A172 (cell line): ENCODE results near the gene AMY1B. TPM values are rescaled to one million over a fixed set of nuclear protein-coding genes. Genes with fewer than 3 reads are reported as not detected.
"Not testable (repeated sequence)": the region's sequence is repeated elsewhere in the genome, so short reads cannot be mapped to it uniquely, and the experiment has no call there.

Source experiments
- DNase-seq: peaks from one replicate; pipeline ENCODE4 v3.0.0-alpha.2; 2015; ENCODE audit warnings: low spot score
- total RNA-seq: library from RNA; depleted of rRNA; stranded (reverse); fragments of >200 nt; shearing (Covaris generic); gene quantifications from 2 replicates; pipeline ENCODE4 v1.2.3, GENCODE V29; 2014; rRNA removed

AMY1B gene
- not detected in 2 replicates for total RNA-seq

DNA sequence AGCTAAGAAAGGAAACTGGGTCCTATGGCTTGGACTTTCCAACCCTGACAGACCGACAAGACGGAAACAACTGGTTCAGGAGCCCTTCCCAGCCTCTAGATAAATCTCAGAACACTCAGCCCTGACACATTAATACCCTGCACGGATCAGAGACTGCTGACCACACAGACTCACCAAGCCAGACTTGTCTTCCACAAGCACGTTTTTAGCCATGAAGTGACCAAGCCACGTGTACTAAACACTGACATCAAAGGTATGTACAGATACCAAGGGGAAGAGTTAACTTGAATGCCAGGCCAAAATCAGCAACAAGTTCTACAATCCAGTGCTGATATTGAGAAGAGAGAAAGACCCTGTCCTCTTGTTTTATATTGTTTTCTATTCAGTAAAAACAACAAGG, at the start of gene AMY1B:
AMY1B (minus strand) TSS at position 101 of the 400 bp plus-strand sequence. CDS start 571 bp downstream, outside the sequence.
- DNase-seq: not testable (repeated sequence)

DNA sequence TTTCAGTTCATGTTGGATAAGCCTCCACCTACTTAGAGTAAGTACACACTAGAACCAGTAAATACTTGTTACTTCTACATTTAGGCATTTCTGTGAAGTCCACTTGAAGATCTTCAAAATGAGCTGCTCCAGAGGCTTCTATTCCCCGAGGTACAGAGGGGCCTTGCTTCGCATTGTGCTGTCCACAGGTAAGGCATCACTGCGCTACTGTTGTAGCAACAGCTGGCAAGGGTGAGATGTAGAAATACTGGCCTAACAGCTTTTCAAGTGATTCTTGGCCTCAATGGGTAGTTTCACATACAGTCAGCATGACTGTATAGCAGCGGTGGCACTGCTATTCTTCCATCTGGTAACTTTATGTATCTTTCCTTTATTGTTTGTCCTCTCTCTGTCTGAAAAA, 49.0 kb upstream of the AMY1B start:
- DNase-seq: not testable (repeated sequence)

DNA sequence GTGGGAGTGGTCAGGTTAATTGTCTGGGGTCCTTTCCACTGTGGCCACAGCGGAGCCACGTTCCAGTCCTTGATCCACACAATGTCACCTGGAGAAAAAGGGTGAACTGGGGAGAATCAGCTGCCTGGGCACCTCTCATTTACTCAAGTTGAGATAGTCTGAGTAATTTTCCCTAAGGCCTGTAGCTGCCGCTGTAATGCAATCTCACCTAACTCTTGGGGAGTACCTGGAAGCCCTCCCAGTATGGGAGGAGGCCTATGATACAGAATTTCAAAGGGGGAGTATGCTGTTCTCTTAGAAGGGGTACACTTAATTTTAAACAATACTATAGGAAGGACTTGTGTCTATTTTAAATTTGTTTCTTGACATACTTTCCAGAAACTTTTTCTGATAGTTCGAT, 48.4 kb upstream of the AMY1B start:
- DNase-seq: not testable (repeated sequence)

DNA sequence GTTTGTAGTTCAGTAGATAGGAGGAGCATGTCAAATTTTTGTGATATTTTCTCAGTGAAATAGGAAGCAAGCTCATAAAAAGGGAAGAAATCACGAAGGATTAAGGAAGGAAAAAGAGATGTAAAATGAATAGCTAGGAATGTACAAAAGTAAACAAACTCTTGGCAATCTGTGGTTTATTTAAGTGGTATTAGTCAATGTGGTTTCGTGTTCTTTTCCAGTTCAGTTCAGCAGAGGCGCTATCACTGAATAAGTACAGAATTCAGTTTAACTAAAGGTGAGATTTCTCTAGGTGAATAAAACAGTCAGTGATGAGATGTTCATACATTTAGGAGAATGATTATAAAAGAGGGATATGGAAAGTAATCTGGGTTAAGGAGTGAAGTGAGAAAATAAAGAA, 42.0 kb upstream of the AMY1B start:
- not testable (repeated sequence) for DNase-seq

DNA sequence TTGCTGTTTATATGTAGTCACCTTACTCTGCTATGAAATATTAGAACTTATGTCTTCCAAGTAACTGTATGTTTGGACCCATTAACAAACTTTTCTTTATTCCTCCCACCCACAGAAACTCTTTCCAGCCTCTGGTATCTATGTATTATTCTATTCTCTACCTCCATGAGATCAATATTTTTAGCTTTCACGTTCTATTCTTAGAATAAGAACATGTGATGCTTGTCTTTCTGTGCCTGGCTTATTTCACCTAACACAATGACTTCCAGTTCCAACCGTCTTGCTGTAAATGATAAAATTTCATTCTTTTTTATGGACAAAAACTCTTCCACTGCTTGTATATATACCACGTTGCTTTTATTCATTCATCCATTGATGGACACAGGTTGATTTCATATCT, 39.3 kb upstream of the AMY1B start:
- DNase-seq: not testable (repeated sequence)

DNA sequence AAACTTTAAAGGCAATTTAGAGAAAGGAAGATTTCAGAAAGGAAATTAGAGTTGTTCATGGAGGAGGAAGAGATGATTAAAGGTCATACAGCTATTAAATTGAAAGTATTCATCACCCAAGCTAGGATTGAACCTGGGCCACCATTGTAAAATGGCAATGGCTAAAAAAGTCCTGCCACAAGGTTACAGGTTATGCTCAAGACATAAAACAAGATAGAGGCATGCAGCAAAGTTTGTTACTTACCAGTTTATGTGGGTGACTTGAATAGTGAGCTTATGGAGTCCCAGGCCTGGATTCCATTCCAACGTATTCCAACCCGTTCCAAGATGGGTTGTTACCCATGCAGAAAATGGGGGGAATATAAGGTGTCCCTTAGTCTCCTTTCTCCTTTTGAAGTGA, 25.5 kb upstream of the AMY1B start:
- DNase-seq: not testable (repeated sequence)

DNA sequence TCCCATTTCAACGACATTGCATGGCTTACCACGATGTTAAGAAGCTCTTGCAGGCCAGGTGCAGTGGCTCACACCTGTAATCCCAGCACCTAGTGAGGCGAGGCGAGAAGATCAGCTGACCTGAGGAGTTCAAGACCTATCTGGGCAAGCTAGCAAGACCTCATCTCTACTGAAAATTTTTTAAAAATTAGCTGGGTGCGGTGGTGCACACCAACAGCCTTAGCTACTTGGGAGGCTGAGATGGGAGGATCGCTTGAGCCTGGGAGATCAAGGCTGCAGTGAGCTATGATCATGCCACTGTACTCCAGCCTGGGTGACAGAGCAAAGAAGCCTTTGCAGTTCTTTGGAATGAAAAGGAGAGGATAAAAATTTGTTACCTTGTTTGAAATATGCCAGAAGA, 21.4 kb upstream of the AMY1B start:
- DNase-seq: not testable (repeated sequence)

DNA sequence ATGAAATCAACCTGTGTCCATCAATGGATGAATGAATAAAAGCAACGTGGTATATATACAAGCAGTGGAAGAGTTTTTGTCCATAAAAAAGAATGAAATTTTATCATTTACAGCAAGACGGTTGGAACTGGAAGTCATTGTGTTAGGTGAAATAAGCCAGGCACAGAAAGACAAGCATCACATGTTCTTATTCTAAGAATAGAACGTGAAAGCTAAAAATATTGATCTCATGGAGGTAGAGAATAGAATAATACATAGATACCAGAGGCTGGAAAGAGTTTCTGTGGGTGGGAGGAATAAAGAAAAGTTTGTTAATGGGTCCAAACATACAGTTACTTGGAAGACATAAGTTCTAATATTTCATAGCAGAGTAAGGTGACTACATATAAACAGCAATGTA, 14.4 kb upstream of the AMY1B start:
- not testable (repeated sequence) for DNase-seq

DNA sequence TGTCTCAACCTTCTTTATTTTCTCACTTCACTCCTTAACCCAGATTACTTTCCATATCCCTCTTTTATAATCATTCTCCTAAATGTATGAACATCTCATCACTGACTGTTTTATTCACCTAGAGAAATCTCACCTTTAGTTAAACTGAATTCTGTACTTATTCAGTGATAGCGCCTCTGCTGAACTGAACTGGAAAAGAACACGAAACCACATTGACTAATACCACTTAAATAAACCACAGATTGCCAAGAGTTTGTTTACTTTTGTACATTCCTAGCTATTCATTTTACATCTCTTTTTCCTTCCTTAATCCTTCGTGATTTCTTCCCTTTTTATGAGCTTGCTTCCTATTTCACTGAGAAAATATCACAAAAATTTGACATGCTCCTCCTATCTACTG, 11.7 kb upstream of the AMY1B start:
- DNase-seq: not testable (repeated sequence)

DNA sequence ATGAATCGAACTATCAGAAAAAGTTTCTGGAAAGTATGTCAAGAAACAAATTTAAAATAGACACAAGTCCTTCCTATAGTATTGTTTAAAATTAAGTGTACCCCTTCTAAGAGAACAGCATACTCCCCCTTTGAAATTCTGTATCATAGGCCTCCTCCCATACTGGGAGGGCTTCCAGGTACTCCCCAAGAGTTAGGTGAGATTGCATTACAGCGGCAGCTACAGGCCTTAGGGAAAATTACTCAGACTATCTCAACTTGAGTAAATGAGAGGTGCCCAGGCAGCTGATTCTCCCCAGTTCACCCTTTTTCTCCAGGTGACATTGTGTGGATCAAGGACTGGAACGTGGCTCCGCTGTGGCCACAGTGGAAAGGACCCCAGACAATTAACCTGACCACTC, 5.2 kb upstream of the AMY1B start:
- DNase-seq: not testable (repeated sequence)

DNA sequence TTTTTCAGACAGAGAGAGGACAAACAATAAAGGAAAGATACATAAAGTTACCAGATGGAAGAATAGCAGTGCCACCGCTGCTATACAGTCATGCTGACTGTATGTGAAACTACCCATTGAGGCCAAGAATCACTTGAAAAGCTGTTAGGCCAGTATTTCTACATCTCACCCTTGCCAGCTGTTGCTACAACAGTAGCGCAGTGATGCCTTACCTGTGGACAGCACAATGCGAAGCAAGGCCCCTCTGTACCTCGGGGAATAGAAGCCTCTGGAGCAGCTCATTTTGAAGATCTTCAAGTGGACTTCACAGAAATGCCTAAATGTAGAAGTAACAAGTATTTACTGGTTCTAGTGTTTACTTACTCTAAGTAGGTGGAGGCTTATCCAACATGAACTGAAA, 4.7 kb upstream of the AMY1B start:
- DNase-seq: not testable (repeated sequence)

DNA sequence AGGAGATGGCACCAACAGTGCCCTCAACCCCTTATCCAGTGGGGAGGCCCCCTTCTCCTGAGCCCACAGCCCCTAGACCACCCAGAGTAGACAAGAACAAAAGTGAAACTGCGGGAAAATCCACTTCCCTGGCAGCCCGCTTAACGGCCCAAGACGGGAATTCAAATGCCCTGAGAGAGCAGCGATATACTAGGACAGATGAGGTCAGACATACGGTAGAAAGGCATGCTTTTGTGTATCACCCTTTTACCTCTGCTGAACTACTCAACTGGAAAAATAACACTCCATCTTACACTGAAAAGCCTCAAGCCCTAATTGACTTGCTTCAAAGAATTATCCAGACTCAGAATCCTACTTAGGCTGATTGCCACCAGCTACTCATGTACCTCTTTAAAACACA, 1.4 kb upstream of the AMY1B start:
- not testable (repeated sequence) for DNase-seq

DNA sequence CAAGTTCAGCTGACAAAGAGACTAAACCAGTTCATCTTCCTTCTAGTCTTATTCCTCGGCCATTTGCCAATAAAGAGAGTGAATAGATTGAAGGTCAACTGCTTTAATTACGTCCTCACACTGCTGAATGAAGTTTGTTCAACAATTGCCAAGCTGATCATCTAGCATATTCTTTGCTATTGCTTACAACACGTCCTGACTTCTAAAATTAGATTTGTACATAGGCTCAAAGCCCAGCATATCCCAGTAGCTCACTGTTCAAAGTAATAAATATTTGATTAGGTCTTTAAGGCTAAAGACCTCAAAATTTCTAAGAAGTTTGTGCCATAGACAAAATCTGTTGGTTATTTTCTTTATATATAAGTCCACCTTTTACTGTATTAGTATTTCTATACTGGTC, 19.7 kb downstream of the AMY1B start:
- not testable (repeated sequence) for DNase-seq

DNA sequence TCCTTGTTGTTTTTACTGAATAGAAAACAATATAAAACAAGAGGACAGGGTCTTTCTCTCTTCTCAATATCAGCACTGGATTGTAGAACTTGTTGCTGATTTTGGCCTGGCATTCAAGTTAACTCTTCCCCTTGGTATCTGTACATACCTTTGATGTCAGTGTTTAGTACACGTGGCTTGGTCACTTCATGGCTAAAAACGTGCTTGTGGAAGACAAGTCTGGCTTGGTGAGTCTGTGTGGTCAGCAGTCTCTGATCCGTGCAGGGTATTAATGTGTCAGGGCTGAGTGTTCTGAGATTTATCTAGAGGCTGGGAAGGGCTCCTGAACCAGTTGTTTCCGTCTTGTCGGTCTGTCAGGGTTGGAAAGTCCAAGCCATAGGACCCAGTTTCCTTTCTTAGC, 40.5 kb downstream of the AMY1B start, which contains the start of gene AMY1A:
AMY1A (plus strand) TSS at position 301 of the 400 bp plus-strand sequence. CDS start 571 bp downstream, outside the sequence.
- not testable (repeated sequence) for DNase-seq

DNA sequence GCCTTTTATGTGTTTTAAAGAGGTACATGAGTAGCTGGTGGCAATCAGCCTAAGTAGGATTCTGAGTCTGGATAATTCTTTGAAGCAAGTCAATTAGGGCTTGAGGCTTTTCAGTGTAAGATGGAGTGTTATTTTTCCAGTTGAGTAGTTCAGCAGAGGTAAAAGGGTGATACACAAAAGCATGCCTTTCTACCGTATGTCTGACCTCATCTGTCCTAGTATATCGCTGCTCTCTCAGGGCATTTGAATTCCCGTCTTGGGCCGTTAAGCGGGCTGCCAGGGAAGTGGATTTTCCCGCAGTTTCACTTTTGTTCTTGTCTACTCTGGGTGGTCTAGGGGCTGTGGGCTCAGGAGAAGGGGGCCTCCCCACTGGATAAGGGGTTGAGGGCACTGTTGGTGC, 41.9 kb downstream of the AMY1B start:
- DNase-seq: not testable (repeated sequence)

DNA sequence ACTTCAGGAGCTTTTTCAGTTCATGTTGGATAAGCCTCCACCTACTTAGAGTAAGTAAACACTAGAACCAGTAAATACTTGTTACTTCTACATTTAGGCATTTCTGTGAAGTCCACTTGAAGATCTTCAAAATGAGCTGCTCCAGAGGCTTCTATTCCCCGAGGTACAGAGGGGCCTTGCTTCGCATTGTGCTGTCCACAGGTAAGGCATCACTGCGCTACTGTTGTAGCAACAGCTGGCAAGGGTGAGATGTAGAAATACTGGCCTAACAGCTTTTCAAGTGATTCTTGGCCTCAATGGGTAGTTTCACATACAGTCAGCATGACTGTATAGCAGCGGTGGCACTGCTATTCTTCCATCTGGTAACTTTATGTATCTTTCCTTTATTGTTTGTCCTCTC, 45.1 kb downstream of the AMY1B start:
- not testable (repeated sequence) for DNase-seq

DNA sequence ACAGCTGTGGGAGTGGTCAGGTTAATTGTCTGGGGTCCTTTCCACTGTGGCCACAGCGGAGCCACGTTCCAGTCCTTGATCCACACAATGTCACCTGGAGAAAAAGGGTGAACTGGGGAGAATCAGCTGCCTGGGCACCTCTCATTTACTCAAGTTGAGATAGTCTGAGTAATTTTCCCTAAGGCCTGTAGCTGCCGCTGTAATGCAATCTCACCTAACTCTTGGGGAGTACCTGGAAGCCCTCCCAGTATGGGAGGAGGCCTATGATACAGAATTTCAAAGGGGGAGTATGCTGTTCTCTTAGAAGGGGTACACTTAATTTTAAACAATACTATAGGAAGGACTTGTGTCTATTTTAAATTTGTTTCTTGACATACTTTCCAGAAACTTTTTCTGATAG, 45.7 kb downstream of the AMY1B start:
- not testable (repeated sequence) for DNase-seq

DNA sequence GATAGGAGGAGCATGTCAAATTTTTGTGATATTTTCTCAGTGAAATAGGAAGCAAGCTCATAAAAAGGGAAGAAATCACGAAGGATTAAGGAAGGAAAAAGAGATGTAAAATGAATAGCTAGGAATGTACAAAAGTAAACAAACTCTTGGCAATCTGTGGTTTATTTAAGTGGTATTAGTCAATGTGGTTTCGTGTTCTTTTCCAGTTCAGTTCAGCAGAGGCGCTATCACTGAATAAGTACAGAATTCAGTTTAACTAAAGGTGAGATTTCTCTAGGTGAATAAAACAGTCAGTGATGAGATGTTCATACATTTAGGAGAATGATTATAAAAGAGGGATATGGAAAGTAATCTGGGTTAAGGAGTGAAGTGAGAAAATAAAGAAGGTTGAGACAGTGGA, 52.1 kb downstream of the AMY1B start:
- DNase-seq: not testable (repeated sequence)

DNA sequence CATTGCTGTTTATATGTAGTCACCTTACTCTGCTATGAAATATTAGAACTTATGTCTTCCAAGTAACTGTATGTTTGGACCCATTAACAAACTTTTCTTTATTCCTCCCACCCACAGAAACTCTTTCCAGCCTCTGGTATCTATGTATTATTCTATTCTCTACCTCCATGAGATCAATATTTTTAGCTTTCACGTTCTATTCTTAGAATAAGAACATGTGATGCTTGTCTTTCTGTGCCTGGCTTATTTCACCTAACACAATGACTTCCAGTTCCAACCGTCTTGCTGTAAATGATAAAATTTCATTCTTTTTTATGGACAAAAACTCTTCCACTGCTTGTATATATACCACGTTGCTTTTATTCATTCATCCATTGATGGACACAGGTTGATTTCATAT, 54.8 kb downstream of the AMY1B start:
- DNase-seq: not testable (repeated sequence)

Other genes with a start within 250 kb of the AMY1B start
- 3.7 and 4.3 TPM in 2 replicates for gene RNPC3, start 170.5 kb downstream of the AMY1B start, total RNA-seq
- not detected in 2 replicates for gene AMY2B, start 124.6 kb downstream of the AMY1B start, total RNA-seq
- not detected in 2 replicates for gene AMY2A, start 78.8 kb downstream of the AMY1B start, total RNA-seq
- gene AMY1A, start 40.5 kb downstream of the AMY1B start, total RNA-seq: not detected in 2 replicates
- gene AMY1C, start 53.7 kb upstream of the AMY1B start, total RNA-seq: not detected in 2 replicates